GM21619 (cell line): ENCODE data around the gene PPP1R9A.

Source experiments
- ATAC-seq: cut with Tn5 transposase; IDR thresholded peaks from one replicate; pipeline ENCODE4 v1.9.1; 2021; ENCODE audit not compliant: unreplicated experiment

PPP1R9A gene

GRCh38 chr7:95312561-95312960 lies 405.2 kb downstream of the PPP1R9A start:
- no peak for ATAC-seq

- ATAC-seq = peak; percentile 61
Measured at GRCh38 chr7:95316588-95316987, 409.2 kb downstream of the PPP1R9A start.

- ATAC-seq = no peak
Measured at GRCh38 chr7:95317546-95317945, 410.2 kb downstream of the PPP1R9A start.

GRCh38 chr7:95317966-95318365 lies 410.6 kb downstream of the PPP1R9A start:
- ATAC-seq = no peak

GRCh38 chr7:95318501-95319100 lies 411.2 kb downstream of the PPP1R9A start:
- no peak for ATAC-seq

GRCh38 chr7:95319570-95319969 lies 412.2 kb downstream of the PPP1R9A start:
- ATAC-seq = no peak

GRCh38 chr7:95320651-95321050 lies 413.3 kb downstream of the PPP1R9A start:
- no peak for ATAC-seq

- ATAC-seq = no peak
Measured at GRCh38 chr7:95321720-95322119, 414.3 kb downstream of the PPP1R9A start.

- ATAC-seq = no peak
Measured at GRCh38 chr7:95322396-95322795, 415.0 kb downstream of the PPP1R9A start.

- ATAC-seq = no peak
Measured at GRCh38 chr7:95322854-95323253, 415.5 kb downstream of the PPP1R9A start.

GRCh38 chr7:95323410-95324129 lies 416.2 kb downstream of the PPP1R9A start:
- ATAC-seq = no peak

- no peak for ATAC-seq
Measured at GRCh38 chr7:95324431-95324830, 417.0 kb downstream of the PPP1R9A start, which contains the start of gene PON1. Gene PON1 (minus strand): TSS chr7:95324532. CDS start chr7:95324475, 57 bp downstream.

GRCh38 chr7:95327356-95327755 lies 420.0 kb downstream of the PPP1R9A start:
- ATAC-seq = no peak

- ATAC-seq = peak; percentile 98
Measured at GRCh38 chr7:95330204-95330960, 423.0 kb downstream of the PPP1R9A start.

GRCh38 chr7:95330961-95331337 lies 423.6 kb downstream of the PPP1R9A start:
- ATAC-seq = peak; percentile 32

GRCh38 chr7:95334447-95334846 lies 427.1 kb downstream of the PPP1R9A start:
- ATAC-seq = no peak

- ATAC-seq = no peak
Measured at GRCh38 chr7:95335093-95335492, 427.7 kb downstream of the PPP1R9A start.

- no peak for ATAC-seq
Measured at GRCh38 chr7:95338832-95339231, 431.4 kb downstream of the PPP1R9A start.

GRCh38 chr7:95340491-95340890 lies 433.1 kb downstream of the PPP1R9A start:
- ATAC-seq = no peak

GRCh38 chr7:95342029-95342428 lies 434.6 kb downstream of the PPP1R9A start:
- no peak for ATAC-seq

- no peak for ATAC-seq
Measured at GRCh38 chr7:95342642-95343307, 435.4 kb downstream of the PPP1R9A start.
